ENCODE measurements around the gene COL12A1. TPM values are rescaled to one million over a fixed set of nuclear protein-coding genes. Genes with fewer than 3 reads are reported as not detected.

COL12A1 gene
- total RNA-seq, 2 experiments from 2014 or later: not detected

- Histone ChIP-seq H4K20me1 (ENCODE audit: insufficient read depth, low read length) (no peaks in the 10 kb centered on the region), H3K36me3 (ENCODE audit: insufficient read depth, low read length) (no peaks in the 10 kb centered on the region), H2AFZ (ENCODE audit: low read length) (no peak overlapping the region), H3K9me3 (ENCODE audit: low read length) (no peaks in the 10 kb centered on the region), H3K9me2 (ENCODE audit: insufficient read depth, low read length) (no peaks in the 10 kb centered on the region), H3K27ac (ENCODE audit: low read depth, low read length, poor library complexity, severe bottlenecking) (no peak overlapping the region), H3K79me2 (ENCODE audit: insufficient read depth, low read depth, low read length) (no peaks in the 10 kb centered on the region), H3K4me2 (ENCODE audit: low read length) (no peak overlapping the region), H3K4me1 (ENCODE audit: insufficient read depth, low read length, poor library complexity, severe bottlenecking) (no peaks in the 10 kb centered on the region), H3K4me3 (ENCODE audit: low read depth, low read length, poor library complexity, severe bottlenecking) (no peak overlapping the region)
- TF ChIP-seq EZH2phosphoT487 (IDR thresholded peaks at IDR 0.05; ENCODE audit: borderline replicate concordance, low read depth, low read length): no peak
- no peak for TF ChIP-seq CTCF (conservative IDR thresholded peaks at IDR 0.05; ENCODE audit: low read length)
- ChIA-PET CTCF (ENCODE audit: unreplicated experiment) (no interaction called here), POLR2A (interaction anchor here (0.6 kb wide), 1 partner anchor 309 kb away, joined by 4 read pairs; no protein-coding TSS in a partner anchor)
- intact Hi-C loops (cut with micrococcal nuclease; ENCODE audit: unreplicated experiment): no loop called here
- no peak for DNase-seq (ENCODE audit: low spot score)
- no TSS peak for BruUV-seq (replicated peaks)
Measured at GRCh38 chr6:75107913-75108312, 97.9 kb downstream of the COL12A1 start.

GRCh38 chr6:75106426-75106825 is 99.4 kb downstream of the COL12A1 start:
- Histone ChIP-seq H3K9me3 (ENCODE audit: low read length) (no peaks in the 10 kb centered on the region), H3K9me2 (ENCODE audit: insufficient read depth, low read length) (no peaks in the 10 kb centered on the region), H3K4me1 (ENCODE audit: insufficient read depth, low read length, poor library complexity, severe bottlenecking) (no peaks in the 10 kb centered on the region), H3K4me3 (ENCODE audit: low read depth, low read length, poor library complexity, severe bottlenecking) (no peak overlapping the region), H2AFZ (ENCODE audit: low read length) (no peak overlapping the region), H4K20me1 (ENCODE audit: insufficient read depth, low read length) (no peaks in the 10 kb centered on the region), H3K79me2 (ENCODE audit: insufficient read depth, low read depth, low read length) (no peaks in the 10 kb centered on the region), H3K27ac (ENCODE audit: low read depth, low read length, poor library complexity, severe bottlenecking) (no peak overlapping the region), H3K36me3 (ENCODE audit: insufficient read depth, low read length) (no peaks in the 10 kb centered on the region), H3K4me2 (ENCODE audit: low read length) (no peak overlapping the region)
- DNase-seq (ENCODE audit: low spot score): no peak
- CTCF ChIA-PET (ENCODE audit: unreplicated experiment): no interaction called here
- no TSS peak for BruUV-seq (replicated peaks)
- intact Hi-C loops (cut with micrococcal nuclease; ENCODE audit: unreplicated experiment): no loop called here
- POLR2A ChIA-PET: interaction anchor here (0.7 to 1.6 kb wide), 2 partner anchors 8 to 555 kb away, joined by 5 read pairs; no protein-coding TSS in a partner anchor
- TF ChIP-seq EZH2phosphoT487 (IDR thresholded peaks at IDR 0.05; ENCODE audit: borderline replicate concordance, low read depth, low read length): no peak
- no peak for TF ChIP-seq CTCF (conservative IDR thresholded peaks at IDR 0.05; ENCODE audit: low read length)

- no TSS peak for BruUV-seq (replicated peaks)
- CTCF ChIA-PET (ENCODE audit: unreplicated experiment): no interaction called here
- intact Hi-C loops (cut with micrococcal nuclease; ENCODE audit: unreplicated experiment): no loop called here
Measured at GRCh38 chr6:75103431-75103830, 102.4 kb downstream of the COL12A1 start.

More at GRCh38 chr6:75103431-75103830, 102.4 kb downstream of the COL12A1 start:
- Histone ChIP-seq H3K4me2 (ENCODE audit: low read length) (no peak overlapping the region), H3K9me2 (ENCODE audit: insufficient read depth, low read length) (no peaks in the 10 kb centered on the region), H3K36me3 (ENCODE audit: insufficient read depth, low read length) (no peaks in the 10 kb centered on the region), H3K4me1 (ENCODE audit: insufficient read depth, low read length, poor library complexity, severe bottlenecking) (no peaks in the 10 kb centered on the region), H3K79me2 (ENCODE audit: insufficient read depth, low read depth, low read length) (no peaks in the 10 kb centered on the region), H3K9me3 (ENCODE audit: low read length) (no peaks in the 10 kb centered on the region), H3K4me3 (ENCODE audit: low read depth, low read length, poor library complexity, severe bottlenecking) (no peak overlapping the region), H4K20me1 (ENCODE audit: insufficient read depth, low read length) (no peaks in the 10 kb centered on the region), H2AFZ (ENCODE audit: low read length) (no peak overlapping the region), H3K27ac (ENCODE audit: low read depth, low read length, poor library complexity, severe bottlenecking) (no peak overlapping the region)
- TF ChIP-seq EZH2phosphoT487 (IDR thresholded peaks at IDR 0.05; ENCODE audit: borderline replicate concordance, low read depth, low read length) (no peak), CTCF (conservative IDR thresholded peaks at IDR 0.05; ENCODE audit: low read length) (no peak)
- POLR2A ChIA-PET: interaction anchor here (0.6 kb wide), 1 partner anchor 1180 kb away, joined by 3 read pairs; no protein-coding TSS in a partner anchor
- DNase-seq (ENCODE audit: low spot score): no peak
